Measurements from ENCODE around the gene ETV6. TPM values are rescaled to one million over a fixed set of nuclear protein-coding genes. Genes with fewer than 3 reads are reported as not detected.

Gene ETV6
- total RNA-seq, 1 experiment from 2014 or later = 14.1 TPM

DNA sequence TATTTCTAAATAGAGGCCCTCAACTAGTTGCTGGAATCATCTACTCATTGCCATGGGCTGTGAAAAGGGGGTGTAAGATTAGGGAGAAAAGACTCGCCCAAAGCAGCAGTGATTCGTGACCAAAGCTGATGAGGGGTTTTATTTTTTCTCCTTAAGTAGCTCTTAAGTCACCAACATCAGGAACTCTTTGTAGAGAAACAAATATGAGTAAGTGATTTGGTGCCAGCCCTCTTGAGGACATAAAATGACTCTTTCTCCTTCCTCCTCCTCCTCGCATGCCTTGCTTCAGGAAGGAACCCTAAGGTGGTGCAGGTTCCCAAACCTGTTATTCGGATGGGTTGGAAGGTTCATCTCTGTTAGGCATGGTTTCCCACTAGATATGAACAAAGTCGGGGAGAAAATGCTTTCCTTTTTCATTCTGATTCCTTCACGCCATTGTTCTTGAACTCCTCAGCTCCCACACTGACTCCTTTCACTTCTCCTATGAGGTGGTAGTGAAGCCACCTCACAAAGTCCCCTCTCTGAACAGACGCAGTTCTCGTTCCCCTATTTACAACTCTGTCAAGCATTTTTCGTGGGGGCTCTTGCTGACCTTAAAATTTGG lies 113.4 kb downstream of the ETV6 start:
- Histone ChIP-seq H3K4me1 (ENCODE audit: control insufficient read depth in 1 of 2, insufficient read depth in 2 of 2, low read length in 2 of 2) (no peaks in the 10 kb centered on the region), H4K20me1 (ENCODE audit: insufficient read depth) (no peaks in the 10 kb centered on the region), H3K79me2 (ENCODE audit: insufficient read depth, low read length) (no peaks in the 10 kb centered on the region), H3K36me3 (ENCODE audit: control insufficient read depth in 1 of 2, insufficient read depth in 2 of 2, low read length in 2 of 2) (no peaks in the 10 kb centered on the region), H3K27ac (ENCODE audit: low read depth, low read length) (no peak overlapping the region), H3K9me2 (ENCODE audit: insufficient read depth) (no peaks in the 10 kb centered on the region), H3K27me3 (ENCODE audit: insufficient read depth, low read length) (no peaks in the 10 kb centered on the region), H3K4me2 (ENCODE audit: low read length) (no peak overlapping the region), H3K9me3 (ENCODE audit: control insufficient read depth in 1 of 2, insufficient read depth in 1 of 2, low read depth in 1 of 2, low read length in 2 of 2) (no peaks in the 10 kb centered on the region), H2AFZ (ENCODE audit: low read depth, low read length, poor library complexity, severe bottlenecking) (no peak overlapping the region), H3K9ac (ENCODE audit: low read length) (no peak overlapping the region), H3K4me3 (replicated peaks in 1 of 2; ENCODE audit: low read depth in 1 of 2, low read length in 2 of 2) (no peak overlapping the region)
- intact Hi-C loops (cut with micrococcal nuclease) = no loop called here
- ChIA-PET POLR2A (no interaction called here), CTCF (no interaction called here), RAD21 (ENCODE audit: low non-redundant PET in 1 of 2, low total read pairs in 2 of 2, uncharacterized antibody in 2 of 2, unreplicated experiment in 2 of 2) (no interaction called here)
- DNase-seq (ENCODE audit: low read depth, low spot score) (no peak), ATAC-seq (no peak)
- BruUV-seq (replicated peaks) = no TSS peak
- no peak for TF ChIP-seq EZH2 (IDR thresholded peaks at IDR 0.05)

DNA sequence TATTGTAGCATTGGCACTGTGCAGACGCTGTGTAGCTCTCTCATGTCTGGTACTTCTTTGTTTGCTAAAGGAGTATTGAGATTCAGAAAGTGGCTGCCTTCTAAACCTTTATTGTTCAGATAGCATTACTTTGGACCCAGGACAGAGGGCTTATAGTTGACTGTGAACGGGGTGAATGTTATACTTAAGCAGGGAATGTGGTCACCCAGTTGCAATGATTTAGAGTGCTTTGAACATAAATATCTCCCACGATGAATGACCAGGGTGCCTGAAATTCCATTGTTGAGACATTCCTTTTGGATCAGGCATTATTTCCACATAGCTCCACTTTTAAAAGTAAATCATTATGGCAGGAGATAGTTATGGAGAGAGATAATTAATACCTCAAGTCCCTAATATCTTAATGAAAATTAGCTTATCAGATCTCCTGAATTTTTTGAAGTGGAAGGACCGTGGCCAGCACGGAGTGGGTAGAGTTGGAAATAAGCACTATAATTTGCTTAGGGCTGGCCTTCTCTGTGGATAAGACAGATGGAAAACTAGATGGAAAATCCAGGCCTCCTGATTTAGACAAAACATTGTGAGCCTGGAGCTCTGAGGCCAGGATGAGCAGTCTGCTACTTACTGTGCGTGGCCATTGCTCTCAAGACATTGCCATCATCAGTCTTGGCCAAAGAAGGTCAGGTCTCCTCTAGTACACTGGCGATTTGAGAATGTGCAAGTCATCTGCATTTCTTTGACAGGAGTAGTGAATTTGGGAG lies 114.5 kb downstream of the ETV6 start:
- no peak overlapping the region for H2AFZ ChIP-seq (ENCODE audit: low read depth, low read length, poor library complexity, severe bottlenecking)
- intact Hi-C loops (cut with micrococcal nuclease) = no loop called here
- no peaks in the 10 kb centered on the region for H3K9me2 ChIP-seq (ENCODE audit: insufficient read depth)
- no peak for TF ChIP-seq POLR2AphosphoS5 (IDR thresholded peaks at IDR 0.05; ENCODE audit: low read depth, low read length)
- TF ChIP-seq, protein P1, sequence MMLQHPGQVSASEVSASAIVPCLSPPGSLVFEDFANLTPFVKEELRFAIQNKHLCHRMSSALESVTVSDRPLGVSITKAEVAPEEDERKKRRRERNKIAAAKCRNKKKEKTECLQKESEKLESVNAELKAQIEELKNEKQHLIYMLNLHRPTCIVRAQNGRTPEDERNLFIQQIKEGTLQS (IDR thresholded peaks at IDR 0.05) = no peak
- no peak for TF ChIP-seq TCF7L2 (IDR thresholded peaks at IDR 0.05; ENCODE audit: borderline replicate concordance, extremely low read depth, insufficient read depth, insufficient read length)
- TF ChIP-seq, protein P2, sequence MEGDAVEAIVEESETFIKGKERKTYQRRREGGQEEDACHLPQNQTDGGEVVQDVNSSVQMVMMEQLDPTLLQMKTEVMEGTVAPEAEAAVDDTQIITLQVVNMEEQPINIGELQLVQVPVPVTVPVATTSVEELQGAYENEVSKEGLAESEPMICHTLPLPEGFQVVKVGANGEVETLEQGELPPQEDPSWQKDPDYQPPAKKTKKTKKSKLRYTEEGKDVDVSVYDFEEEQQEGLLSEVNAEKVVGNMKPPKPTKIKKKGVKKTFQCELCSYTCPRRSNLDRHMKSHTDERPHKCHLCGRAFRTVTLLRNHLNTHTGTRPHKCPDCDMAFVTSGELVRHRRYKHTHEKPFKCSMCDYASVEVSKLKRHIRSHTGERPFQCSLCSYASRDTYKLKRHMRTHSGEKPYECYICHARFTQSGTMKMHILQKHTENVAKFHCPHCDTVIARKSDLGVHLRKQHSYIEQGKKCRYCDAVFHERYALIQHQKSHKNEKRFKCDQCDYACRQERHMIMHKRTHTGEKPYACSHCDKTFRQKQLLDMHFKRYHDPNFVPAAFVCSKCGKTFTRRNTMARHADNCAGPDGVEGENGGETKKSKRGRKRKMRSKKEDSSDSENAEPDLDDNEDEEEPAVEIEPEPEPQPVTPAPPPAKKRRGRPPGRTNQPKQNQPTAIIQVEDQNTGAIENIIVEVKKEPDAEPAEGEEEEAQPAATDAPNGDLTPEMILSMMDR (IDR thresholded peaks at IDR 0.05 in 2 of 3, conservative IDR thresholded peaks at IDR 0.05 in 1 of 3; ENCODE audit: borderline replicate concordance in 1 of 3, insufficient read depth in 1 of 3, low read depth in 2 of 3, low read length in 2 of 3) = no peak
- no peak for TF ChIP-seq SRF (IDR thresholded peaks at IDR 0.05; ENCODE audit: low read depth)
- no peak for TF ChIP-seq JUND (IDR thresholded peaks at IDR 0.05)
- no peak for TF ChIP-seq RAD21 (IDR thresholded peaks at IDR 0.05; ENCODE audit: low read depth)
- TF ChIP-seq CEBPB (IDR thresholded peaks at IDR 0.05; ENCODE audit: low read depth) = no peak
- no peak for TF ChIP-seq EZH2 (IDR thresholded peaks at IDR 0.05)
- no peaks in the 10 kb centered on the region for H4K20me1 ChIP-seq (ENCODE audit: insufficient read depth)
- no peak for ATAC-seq
- no peak overlapping the region for H3K9ac ChIP-seq (ENCODE audit: low read length)
- no peaks in the 10 kb centered on the region for H3K36me3 ChIP-seq (ENCODE audit: control insufficient read depth in 1 of 2, insufficient read depth in 2 of 2, low read length in 2 of 2)
- no peak for DNase-seq (ENCODE audit: low read depth, low spot score)
- ChIA-PET CTCF (no interaction called here), RAD21 (ENCODE audit: low non-redundant PET in 1 of 2, low total read pairs in 2 of 2, uncharacterized antibody in 2 of 2, unreplicated experiment in 2 of 2) (no interaction called here), POLR2A (no interaction called here)
- no peaks in the 10 kb centered on the region for H3K27me3 ChIP-seq (ENCODE audit: insufficient read depth, low read length)
- no TSS peak for BruUV-seq (replicated peaks)
- no peak overlapping the region for H3K4me3 ChIP-seq (replicated peaks in 1 of 2; ENCODE audit: low read depth in 1 of 2, low read length in 2 of 2)
- H3K4me2 ChIP-seq (ENCODE audit: low read length) = no peak overlapping the region
- no peak overlapping the region for H3K27ac ChIP-seq (ENCODE audit: low read depth, low read length)
- H3K4me1 ChIP-seq (ENCODE audit: control insufficient read depth in 1 of 2, insufficient read depth in 2 of 2, low read length in 2 of 2) = no peaks in the 10 kb centered on the region
- H3K9me3 ChIP-seq (ENCODE audit: control insufficient read depth in 1 of 2, insufficient read depth in 1 of 2, low read depth in 1 of 2, low read length in 2 of 2) = no peaks in the 10 kb centered on the region
- no peaks in the 10 kb centered on the region for H3K79me2 ChIP-seq (ENCODE audit: insufficient read depth, low read length)
